ENCODE data around the gene PSEN2. TPM values are rescaled to one million over a fixed set of nuclear protein-coding genes. Genes with fewer than 3 reads are reported as not detected.
"Not testable (repeated sequence)": the region's sequence is repeated elsewhere in the genome, so short reads cannot be mapped to it uniquely, and the experiment has no call there.

The PSEN2 gene
- total RNA-seq, 1 donor from 2014 or later, result 12.4 TPM

- no peaks in the 10 kb centered on the region for H3K36me3 Mint-ChIP-seq
- H3K4me1 Mint-ChIP-seq, result no peaks in the 10 kb centered on the region
- H3K9me3 Mint-ChIP-seq, result peaks cover 13% of the 10 kb centered on the region
- TF ChIP-seq, protein P1, sequence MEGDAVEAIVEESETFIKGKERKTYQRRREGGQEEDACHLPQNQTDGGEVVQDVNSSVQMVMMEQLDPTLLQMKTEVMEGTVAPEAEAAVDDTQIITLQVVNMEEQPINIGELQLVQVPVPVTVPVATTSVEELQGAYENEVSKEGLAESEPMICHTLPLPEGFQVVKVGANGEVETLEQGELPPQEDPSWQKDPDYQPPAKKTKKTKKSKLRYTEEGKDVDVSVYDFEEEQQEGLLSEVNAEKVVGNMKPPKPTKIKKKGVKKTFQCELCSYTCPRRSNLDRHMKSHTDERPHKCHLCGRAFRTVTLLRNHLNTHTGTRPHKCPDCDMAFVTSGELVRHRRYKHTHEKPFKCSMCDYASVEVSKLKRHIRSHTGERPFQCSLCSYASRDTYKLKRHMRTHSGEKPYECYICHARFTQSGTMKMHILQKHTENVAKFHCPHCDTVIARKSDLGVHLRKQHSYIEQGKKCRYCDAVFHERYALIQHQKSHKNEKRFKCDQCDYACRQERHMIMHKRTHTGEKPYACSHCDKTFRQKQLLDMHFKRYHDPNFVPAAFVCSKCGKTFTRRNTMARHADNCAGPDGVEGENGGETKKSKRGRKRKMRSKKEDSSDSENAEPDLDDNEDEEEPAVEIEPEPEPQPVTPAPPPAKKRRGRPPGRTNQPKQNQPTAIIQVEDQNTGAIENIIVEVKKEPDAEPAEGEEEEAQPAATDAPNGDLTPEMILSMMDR (IDR thresholded peaks at IDR 0.05; ENCODE audit: unreplicated experiment), result no peak
- no peaks in the 10 kb centered on the region for H3K27me3 Mint-ChIP-seq (ENCODE audit: low read depth)
- H3K27ac Mint-ChIP-seq, result no peak overlapping the region
- no peak overlapping the region for H3K4me3 Mint-ChIP-seq
- no peak for DNase-seq (ENCODE audit: low spot score in 2 of 2, unreplicated experiment in 2 of 2)
Observed at GRCh38 chr1:226846786-226847185, 23.6 kb upstream of the PSEN2 start.

DNA sequence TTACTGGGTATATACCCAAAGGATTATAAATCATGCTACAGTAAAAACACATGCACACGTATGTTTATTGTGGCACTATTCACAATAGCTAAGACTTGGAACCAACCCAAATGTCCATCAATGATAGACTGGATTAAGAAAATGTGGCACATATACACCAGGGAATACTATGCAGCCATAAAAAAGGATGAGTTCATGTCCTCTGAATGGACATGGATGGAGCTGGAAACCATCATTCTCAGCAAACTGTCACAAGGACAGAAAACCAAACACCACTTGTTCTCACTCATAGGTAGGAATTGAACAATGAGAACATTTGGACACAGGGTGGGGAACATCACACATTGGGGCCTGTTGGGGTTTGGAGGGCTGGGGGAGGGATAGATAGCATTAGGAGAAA, 15.9 kb upstream of the PSEN2 start:
- not testable (repeated sequence) for H3K9me3 Mint-ChIP-seq; H3K27me3 Mint-ChIP-seq (ENCODE audit: low read depth); DNase-seq (ENCODE audit: low spot score in 2 of 2, unreplicated experiment in 2 of 2); H3K4me3 Mint-ChIP-seq; H3K27ac Mint-ChIP-seq; H3K4me1 Mint-ChIP-seq; H3K36me3 Mint-ChIP-seq

GRCh38 chr1:226862890-226863289, 7.5 kb upstream of the PSEN2 start:
- TF ChIP-seq, protein P1 (IDR thresholded peaks at IDR 0.05; ENCODE audit: unreplicated experiment), result no peak
- Mint-ChIP-seq H3K4me3 (no peak overlapping the region), H3K36me3 (no peaks in the 10 kb centered on the region), H3K27ac (no peak overlapping the region), H3K27me3 (ENCODE audit: low read depth) (peaks cover 3% of the 10 kb centered on the region), H3K9me3 (peaks cover 3% of the 10 kb centered on the region), H3K4me1 (no peaks in the 10 kb centered on the region)
- DNase-seq (ENCODE audit: low spot score in 2 of 2, unreplicated experiment in 2 of 2), result no peak

DNA sequence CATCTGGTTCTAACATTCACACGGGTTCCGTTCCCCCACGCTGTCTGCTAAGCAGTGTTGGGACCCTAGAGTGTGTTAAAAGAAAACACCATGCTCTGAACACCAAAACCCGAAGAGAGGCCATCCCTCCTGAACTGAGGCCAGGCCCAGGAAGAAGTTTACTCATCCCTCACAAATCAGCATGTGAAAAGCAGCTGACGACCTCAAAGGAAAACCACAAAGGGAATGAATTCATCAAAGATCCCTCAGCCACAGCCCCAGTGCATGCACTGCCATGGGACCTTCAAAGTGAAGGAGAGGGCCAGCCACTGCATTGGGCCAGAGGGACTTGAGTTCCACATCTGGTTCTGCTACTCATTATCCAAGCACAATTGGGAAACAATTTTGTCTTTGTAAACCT, 7.0 kb upstream of the PSEN2 start:
- Mint-ChIP-seq H3K27me3 (ENCODE audit: low read depth) (peaks cover 5% of the 10 kb centered on the region), H3K36me3 (no peaks in the 10 kb centered on the region), H3K4me3 (no peak overlapping the region), H3K4me1 (no peaks in the 10 kb centered on the region), H3K9me3 (peaks cover 4% of the 10 kb centered on the region), H3K27ac (no peak overlapping the region)
- no peak for DNase-seq (ENCODE audit: low spot score in 2 of 2, unreplicated experiment in 2 of 2)
- TF ChIP-seq, protein P1 (IDR thresholded peaks at IDR 0.05; ENCODE audit: unreplicated experiment), result no peak

- TF ChIP-seq, protein P1 (IDR thresholded peaks at IDR 0.05; ENCODE audit: unreplicated experiment), result no peak
- Mint-ChIP-seq H3K9me3 (peaks cover 8% of the 10 kb centered on the region), H3K27me3 (ENCODE audit: low read depth) (peaks cover 10% of the 10 kb centered on the region), H3K4me1 (no peaks in the 10 kb centered on the region), H3K36me3 (no peaks in the 10 kb centered on the region), H3K27ac (no peak overlapping the region), H3K4me3 (no peak overlapping the region)
- DNase-seq (ENCODE audit: low spot score in 2 of 2, unreplicated experiment in 2 of 2), result peak in 1 of 2 experiments; percentile 14
Observed at GRCh38 chr1:226864311-226864710, 6.1 kb upstream of the PSEN2 start.

GRCh38 chr1:226865590-226865989, 4.8 kb upstream of the PSEN2 start:
- no peak for DNase-seq (ENCODE audit: low spot score in 2 of 2, unreplicated experiment in 2 of 2)
- TF ChIP-seq, protein P1 (IDR thresholded peaks at IDR 0.05; ENCODE audit: unreplicated experiment), result no peak
- peaks cover 13% of the 10 kb centered on the region for H3K27me3 Mint-ChIP-seq (ENCODE audit: low read depth)
- H3K4me1 Mint-ChIP-seq, result no peaks in the 10 kb centered on the region
- H3K4me3 Mint-ChIP-seq, result no peak overlapping the region
- no peaks in the 10 kb centered on the region for H3K36me3 Mint-ChIP-seq
- peaks cover 8% of the 10 kb centered on the region for H3K9me3 Mint-ChIP-seq
- H3K27ac Mint-ChIP-seq, result no peak overlapping the region

Data from mesothelial cell of epicardium (in vitro differentiated cells).